Measurements from ENCODE around the gene TGM5.

GRCh38 chr15:43219929-43220928 is 46.5 kb downstream of the TGM5 start:
- TF ChIP-seq EZH2 (IDR thresholded peaks at IDR 0.05; ENCODE audit: borderline replicate concordance) (no peak), CTCF (IDR thresholded peaks at IDR 0.05; ENCODE audit: poor library complexity) (no peak), EZH2phosphoT487 (IDR thresholded peaks at IDR 0.05; ENCODE audit: low read depth, severe bottlenecking, unreplicated experiment) (no peak)

Measured in hepatocyte (in vitro differentiated cells).